Retinal pigment epithelial cell (primary cell): ENCODE measurements around the gene C12orf43.

Experiments used
- DNase-seq: peaks from one replicate; pipeline ENCODE4 v3.0.0-alpha.2; 2010; ENCODE audit warnings: low read depth
- H3K4me3 ChIP-seq: 2 replicates; pipeline ENCODE4 v1.5.1; 2011; ENCODE audit warnings: mild to moderate bottlenecking, low read length, control low read depth, moderate library complexity
- CTCF ChIP-seq: conservative IDR thresholded peaks from 2 replicates; pipeline ENCODE4 v1.5.1; 2011; ENCODE audit warnings: low read depth, low read length, control low read depth, inconsistent platforms

Gene C12orf43

GRCh38 chr12:121025442-121026226 lies 9.3 kb upstream of the C12orf43 start:
- no peak for TF ChIP-seq CTCF
- no peak overlapping the region for H3K4me3 ChIP-seq
- DNase-seq, result no peak

GRCh38 chr12:121023799-121024198 lies 7.5 kb upstream of the C12orf43 start:
- no peak for DNase-seq
- no peak for TF ChIP-seq CTCF

GRCh38 chr12:121022713-121023112 lies 6.4 kb upstream of the C12orf43 start:
- TF ChIP-seq CTCF, result no peak
- DNase-seq, result no peak
- H3K4me3 ChIP-seq, result no peak overlapping the region

More at GRCh38 chr12:121023799-121024198, 7.5 kb upstream of the C12orf43 start:
- H3K4me3 ChIP-seq, result no peak overlapping the region

GRCh38 chr12:121021754-121022153 lies 5.5 kb upstream of the C12orf43 start:
- no peak overlapping the region for H3K4me3 ChIP-seq
- no peak for TF ChIP-seq CTCF
- DNase-seq, result no peak

GRCh38 chr12:121018860-121019617 lies 2.8 kb upstream of the C12orf43 start:
- no peak for DNase-seq
- no peak for TF ChIP-seq CTCF
- H3K4me3 ChIP-seq, result no peak overlapping the region

GRCh38 chr12:121017966-121018491 lies 1.7 kb upstream of the C12orf43 start:
- TF ChIP-seq CTCF, result no peak
- DNase-seq, result no peak
- H3K4me3 ChIP-seq, result no peak overlapping the region
